Stomach (tissue), 4 donors: ENCODE data around the gene APOL2.

Experiments used
- CTCF ChIP-seq, 7 experiments: fragments of 450-650 bp in 4 of 7; fragments of 200-600 bp in 3 of 7; sonication (generic) in 3 of 7; IDR thresholded peaks; one replicate each; pipeline ENCODE4 v1.5.1; 2016 to 2019; ENCODE audit warnings: antibody characterized with exemption in 7 of 7, control low read depth in 2 of 7, mild to moderate bottlenecking in 1 of 7
- EP300 ChIP-seq: sonication (generic); formaldehyde crosslinking; IDR thresholded peaks from one replicate; pipeline ENCODE4 v1.6.1; 2017; ENCODE audit warnings: antibody characterized with exemption

DNA sequence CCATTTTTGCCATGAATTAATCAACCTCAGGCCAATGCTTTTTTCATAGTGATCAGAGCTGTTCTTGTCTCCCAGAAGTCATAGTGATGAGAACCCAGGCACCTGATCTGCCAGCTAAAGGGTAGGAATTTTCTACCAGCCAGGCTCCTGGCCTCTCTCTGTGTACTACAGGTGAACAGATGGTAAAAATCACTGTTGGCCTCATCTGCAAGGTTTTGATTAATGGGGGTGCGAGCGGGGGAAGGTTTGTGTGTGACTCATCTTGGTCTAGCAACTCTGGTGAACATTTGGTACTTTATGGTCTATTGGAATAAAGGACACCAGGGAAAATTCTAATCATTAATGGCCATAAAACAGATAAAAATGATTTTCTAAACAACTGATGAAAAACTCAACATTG is 23.3 kb downstream of the APOL2 start:
- TF ChIP-seq CTCF (IDR thresholded peaks at IDR 0.05) (no peak), EP300 (no peak)
